GM18868 (cell line): Measurements from ENCODE around the gene GAB2.
A peak's percentile ranks its signal among the peaks of the same experiment; 100 is the strongest.
"Not testable (repeated sequence)": the region's sequence is repeated elsewhere in the genome, so short reads cannot be mapped to it uniquely, and the experiment has no call there.

Experiments
- ATAC-seq: cut with Tn5 transposase; IDR thresholded peaks from one replicate; pipeline ENCODE4 v1.9.1; 2021; ENCODE audit warnings: mild to moderate bottlenecking, moderate library complexity; ENCODE audit not compliant: unreplicated experiment

GAB2 gene

DNA sequence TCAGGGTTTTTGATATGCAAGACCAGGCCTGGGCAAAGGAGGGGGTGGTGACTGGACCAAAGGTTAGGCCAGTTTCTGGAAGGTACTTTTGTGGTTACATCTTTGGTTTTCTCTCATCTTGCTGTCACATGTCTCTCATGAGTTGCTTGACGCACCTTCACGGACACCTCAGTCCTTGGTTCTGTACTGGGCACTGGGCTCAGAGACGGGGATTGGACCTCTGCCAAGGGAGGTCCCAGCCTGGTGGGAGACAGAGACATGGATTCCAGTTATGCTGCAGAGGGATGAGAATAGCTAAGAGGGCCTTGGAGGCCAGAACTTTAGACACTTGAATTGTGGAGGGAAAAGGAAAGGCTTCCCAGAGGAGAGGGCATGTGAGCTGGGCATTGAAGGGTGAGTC lies 227.2 kb downstream of the GAB2 start:
- no peak for ATAC-seq

DNA sequence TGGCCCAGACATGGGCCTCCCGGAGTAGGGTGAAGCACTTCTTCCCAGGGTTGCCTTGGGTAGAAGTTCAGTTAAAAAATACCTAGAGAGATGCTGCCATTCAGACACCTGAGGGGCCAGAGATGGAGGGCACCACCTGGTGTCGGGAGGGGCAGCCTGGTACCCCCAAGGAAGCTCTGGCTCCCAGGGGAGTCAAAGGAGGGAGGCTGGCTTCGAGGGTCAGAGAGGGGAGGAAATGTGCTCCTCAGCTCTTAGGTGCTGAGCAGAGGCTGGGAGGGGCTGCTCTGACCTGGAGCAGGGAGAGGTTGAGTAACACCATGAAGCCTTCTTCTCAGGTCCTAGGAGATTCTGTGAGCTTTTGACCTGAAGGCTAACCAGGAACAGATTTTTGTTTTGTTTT lies 227.8 kb downstream of the GAB2 start:
- no peak for ATAC-seq

DNA sequence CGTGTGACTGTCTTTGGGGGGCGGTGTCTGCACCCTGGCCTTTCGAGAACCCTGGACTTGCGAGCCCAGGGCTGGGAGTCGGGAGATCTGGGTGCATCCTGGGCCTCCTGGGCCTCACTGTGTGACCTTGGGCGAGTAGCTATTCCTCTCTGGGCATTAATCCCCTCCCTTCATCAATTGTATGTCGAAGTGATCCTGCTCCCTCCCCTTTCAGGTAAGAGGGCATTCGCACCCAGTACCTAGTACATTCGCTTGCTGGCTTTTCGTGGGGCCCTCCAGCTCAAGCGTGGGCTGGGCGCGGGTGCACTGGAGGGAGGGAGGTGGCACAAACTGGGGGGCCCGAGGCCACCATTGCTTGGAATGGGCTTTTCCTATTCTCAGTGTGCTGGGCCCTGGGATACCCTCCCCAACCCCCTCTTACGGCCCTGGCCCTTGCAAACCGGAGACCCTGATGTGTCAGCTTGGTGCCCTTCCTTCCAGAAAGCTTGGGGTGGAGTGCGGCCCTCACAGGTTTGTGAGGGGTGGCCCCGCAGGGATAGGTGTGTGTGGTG lies 228.4 kb downstream of the GAB2 start:
- ATAC-seq: no peak

DNA sequence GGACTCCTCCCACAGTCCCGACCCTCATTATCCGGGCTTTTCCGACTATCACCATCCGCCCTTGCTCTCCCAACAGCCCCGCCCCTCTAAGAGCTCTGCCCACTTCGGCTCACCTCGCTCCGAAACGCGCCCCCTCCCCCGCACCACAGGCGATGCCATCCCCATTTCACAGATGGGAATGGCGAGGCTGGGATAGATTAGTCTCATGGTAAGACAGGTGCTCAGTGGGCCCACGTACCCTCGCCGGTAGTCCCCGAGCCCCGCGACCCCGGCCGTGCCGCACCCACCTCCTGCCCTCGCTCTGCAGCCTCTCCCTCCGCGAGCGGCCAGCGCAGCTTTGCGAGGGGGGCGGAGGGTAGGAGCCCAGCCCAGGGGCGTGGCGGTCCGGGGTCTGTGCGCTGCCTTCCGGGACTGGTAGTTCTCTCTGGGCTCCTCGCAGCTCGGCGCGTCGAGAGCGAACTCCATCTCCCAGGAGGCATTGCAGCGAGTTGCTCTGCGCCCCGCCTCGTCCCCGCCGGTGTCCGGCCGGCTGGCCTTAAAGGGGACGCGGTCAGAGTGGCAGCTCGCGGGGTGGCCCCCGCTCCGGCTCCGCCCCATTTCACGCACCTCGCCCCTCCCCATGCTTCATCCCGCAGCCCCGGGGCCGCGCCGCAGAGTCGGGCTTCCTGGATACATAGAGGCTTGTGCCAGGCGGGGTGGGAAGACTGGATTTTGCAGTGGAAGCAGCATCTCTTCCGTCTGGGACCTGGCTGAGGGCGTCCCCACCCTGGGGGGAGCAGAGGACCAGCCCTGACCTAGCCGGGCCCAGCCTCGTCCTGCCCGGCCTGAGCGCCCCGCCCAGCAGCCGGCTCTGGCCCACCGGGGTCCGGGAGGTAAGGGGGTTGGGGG lies 229.1 kb downstream of the GAB2 start, which contains the start of the genes KCTD21 and USP35:
Gene KCTD21, minus strand, starts transcription at position 341 of the 888 bp plus-strand sequence. CDS start 14,072 bp downstream, outside the sequence.
Gene USP35, plus strand, starts transcription at position 634 of the 888 bp plus-strand sequence. CDS start 7,327 bp downstream, outside the sequence.
- ATAC-seq: peak; percentile 95

DNA sequence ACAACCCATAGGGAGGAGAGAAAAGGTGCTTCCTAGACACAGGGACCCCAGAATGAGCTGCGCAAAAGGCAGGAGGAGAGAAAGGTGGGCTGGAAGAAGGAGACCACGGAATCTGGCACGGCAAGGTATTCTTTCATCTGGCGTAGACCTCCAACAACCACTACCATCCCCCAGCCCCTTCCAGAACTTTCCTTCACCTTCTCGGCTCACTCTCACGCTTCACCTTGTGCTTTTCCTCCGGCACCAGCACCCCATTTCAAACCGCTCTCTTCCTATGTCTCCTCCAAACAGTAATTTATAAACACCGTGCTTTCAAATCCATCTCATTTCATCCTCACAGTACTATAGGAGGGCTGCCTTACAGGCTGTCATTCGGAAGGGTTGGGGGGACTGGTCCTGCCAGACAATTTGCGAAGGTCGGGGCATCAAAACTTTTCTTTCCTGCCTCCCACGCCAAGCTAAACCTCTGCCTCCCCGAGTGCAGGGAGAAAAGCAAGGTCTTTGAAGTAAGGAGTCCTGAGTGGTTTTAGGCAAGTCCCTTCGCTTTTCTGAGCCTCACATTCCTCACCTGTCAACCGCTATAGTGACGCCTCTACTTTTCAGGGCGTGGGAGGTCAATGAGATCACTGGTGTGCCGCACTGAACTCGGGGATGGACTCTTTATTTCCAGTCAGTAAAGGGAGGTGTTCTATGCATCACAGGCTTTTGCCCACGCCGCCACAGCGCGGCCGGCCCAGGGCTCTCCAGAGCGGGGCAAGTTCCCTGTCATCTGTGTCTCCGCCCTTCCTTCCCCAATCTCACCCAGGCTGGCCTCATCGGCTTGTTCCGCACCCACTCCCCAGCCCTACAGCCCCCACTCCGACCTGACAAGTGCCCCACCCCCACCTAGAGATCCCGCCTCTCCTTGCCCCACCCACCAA lies 230.0 kb downstream of the GAB2 start:
- peak; percentile 13 for ATAC-seq

DNA sequence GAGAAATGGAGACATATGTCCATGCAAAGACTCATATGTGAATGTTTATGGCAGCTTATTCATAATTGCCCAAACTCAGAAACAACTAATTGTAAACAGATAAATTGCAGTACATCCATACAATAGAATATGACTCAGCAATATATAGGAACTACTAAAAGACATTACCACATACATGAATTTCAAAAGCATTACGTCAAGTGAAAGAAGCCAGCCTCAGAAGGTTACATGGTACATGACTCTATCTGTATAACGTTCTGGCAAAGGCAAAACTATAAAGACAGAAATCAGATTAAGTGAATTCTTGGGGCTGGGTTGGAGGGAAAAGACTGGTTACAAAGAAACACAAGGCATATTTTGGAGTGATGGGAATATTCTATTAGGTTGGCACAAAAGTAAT lies 236.4 kb downstream of the GAB2 start:
- no peak for ATAC-seq

DNA sequence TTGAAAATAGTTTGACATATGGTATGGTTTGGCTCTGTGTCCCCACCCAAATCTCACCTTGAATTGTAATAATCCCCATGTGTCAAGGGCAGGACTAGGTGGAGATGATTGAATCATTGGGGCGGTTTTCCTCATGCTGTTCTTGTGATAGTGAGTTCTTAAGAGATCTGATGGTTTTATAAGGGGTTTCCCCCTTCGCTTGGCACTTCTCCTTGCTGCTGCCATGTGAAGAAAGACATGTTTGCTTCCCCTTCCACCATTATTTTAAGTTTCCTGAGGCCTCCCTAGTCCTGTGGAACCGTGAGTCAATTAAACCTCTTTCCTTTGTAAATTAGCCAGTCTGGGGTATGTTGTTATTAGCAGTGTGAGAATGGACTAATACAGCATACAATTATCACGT lies 236.9 kb downstream of the GAB2 start:
- no peak for ATAC-seq

DNA sequence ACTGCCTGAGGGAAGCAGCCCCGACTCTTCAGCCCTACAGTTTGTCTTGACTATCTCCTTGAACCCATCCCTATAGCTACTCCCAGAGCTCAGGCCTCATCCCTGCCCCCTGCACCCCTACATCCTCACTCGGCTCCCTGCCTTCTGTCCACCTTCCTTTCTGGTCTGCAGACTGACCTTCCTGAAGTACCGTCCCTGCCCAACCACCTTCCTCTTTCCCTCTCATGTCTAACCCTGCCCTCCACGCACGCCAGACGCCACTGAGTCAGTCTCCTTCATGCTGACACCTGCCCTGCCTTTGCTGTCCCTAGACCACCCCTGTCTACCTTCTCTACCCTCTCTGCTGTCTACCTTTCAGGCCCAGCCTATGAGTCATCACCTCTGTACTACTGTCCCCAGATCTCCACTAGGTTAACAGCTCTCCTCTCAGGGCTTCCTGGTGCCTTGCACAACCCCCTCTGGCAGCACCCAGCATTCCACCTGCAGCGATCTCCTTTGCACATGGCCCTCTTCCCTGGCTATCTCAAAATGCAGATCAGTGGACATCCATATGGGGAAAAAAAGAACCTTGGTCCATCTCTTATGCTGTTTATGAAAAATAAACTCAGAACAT lies 238.1 kb downstream of the GAB2 start:
- ATAC-seq: no peak

DNA sequence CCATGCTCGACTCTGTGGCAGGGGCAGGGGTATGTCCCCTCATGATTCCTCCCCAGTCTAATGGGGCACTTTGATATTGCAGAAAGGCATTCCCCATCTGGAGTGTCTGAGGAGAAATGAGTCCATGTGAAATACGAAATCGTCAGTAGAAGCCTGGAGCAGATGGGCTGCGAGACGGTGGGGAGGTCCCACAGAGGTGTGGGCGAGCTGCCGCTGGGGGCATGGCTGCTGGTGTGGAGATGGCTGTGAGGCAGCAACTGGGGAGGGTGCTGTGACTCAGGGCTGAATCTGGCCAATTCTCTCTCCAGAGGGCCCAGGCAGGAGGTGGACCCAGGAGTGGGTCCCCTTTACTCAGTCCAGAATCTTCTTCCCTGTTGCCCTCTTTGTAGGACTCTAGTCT lies 240.4 kb downstream of the GAB2 start:
- ATAC-seq: no peak

DNA sequence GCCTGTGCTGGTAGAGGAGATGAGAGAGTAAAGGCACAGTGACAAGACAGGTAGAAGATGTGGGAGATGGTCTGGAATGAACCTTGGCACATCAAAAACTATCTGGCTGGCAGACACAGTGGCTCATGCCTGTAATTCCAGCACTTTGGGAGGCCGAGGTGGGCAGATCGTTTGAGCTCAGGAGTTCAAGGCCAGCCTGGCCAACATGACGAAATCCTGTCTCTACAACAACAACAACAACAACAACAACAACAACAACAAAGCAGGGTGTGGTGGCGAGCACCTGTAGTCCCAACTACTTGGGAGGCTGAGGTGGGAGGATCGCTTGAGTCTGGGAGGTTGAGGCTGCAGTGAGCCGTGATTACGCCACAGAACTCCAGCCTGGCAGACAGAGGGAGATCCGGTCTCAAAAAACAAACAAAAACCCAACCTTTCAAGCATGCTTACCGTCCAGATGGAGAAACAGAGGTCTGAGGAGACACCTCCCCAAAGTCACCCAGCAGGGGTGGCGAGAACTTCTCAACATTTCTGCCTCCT lies 240.9 kb downstream of the GAB2 start:
- no peak for ATAC-seq

DNA sequence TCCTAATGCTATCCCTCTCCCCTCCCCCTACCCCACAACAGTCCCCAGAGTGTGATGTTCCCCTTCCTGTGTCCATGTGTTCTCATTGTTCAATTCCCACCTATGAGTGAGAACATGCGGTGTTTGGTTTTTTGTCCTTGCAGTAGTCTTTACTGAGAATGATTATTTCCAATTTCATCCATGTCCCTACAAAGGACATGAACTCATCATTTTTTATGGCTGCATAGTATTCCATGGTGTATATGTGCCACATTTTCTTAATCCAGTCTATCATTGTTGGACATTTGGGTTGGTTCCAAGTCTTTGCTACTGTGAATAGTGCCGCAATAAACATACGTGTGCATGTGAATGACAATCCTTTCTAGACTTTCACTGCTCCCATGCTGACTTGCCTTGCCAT lies 241.8 kb downstream of the GAB2 start:
- not testable (repeated sequence) for ATAC-seq

DNA sequence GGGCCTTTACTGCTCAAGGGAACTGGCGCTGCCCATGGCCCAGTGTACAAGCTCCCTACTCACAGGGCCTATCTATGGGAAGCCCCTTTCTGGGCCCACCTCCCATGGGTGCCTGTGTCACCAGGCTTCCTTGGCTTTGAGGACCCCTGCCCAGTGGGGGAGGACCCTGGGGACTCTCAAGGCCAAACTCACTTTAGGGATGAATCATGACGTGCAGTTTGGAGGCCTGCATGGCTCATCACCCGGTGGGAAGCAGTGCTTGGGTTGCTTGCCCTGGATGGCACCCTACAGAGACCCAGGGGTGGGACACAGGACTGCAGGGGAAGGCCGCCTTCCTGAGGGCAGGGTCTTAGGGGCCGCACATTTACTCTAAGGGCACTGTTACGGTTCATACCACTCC lies 245.7 kb downstream of the GAB2 start:
- ATAC-seq: no peak

DNA sequence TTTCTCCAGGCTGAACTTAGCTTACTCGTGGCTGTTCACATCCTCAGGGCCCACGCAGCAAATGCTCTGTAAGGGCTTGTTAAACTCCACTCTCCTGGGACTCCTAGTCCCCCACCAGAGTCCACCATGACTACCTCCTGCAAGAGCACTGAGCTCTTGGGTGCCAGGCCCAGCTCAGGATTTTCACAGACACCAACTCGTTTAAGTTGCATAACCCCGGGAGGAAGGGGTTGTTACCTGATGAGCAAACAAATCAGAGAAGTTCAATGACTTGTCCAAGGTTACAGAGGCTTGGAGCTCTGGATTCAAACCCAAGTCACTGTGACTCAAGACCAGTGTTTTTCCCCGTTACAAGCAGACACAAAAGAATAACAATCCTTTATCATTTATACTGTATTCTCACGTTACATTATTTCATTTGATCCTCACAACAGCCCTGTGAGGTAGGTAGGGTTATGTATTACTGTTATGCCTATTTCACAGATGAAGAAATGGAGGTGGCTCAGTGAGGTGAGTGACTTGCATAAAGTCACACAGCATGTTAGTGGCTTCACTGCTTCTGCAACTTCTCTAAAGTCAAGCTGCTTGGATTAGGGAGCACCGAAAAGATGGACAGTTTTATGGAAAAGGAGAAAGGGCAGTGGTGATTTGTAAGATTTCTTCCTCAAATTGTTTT lies 246.6 kb downstream of the GAB2 start:
- ATAC-seq: no peak

DNA sequence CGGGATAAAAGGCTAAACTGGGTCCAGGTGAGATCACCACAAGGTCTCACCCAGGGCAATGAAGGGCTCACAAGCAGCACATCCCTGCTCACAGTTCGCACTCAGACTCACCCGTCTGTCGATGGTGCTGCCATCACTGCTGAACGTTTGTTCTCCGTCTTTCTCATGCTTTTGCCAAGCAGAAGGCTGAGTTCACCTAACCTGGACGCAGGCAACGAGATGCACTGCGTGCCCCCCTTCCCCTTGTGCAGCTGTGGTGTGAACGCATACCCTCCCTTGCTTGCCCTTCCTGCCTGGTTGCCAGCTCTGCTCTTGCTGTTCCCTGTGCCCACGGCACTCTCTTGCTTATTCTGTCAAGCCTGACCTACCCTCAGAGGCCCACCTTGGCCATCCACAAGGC lies 247.2 kb downstream of the GAB2 start:
- no peak for ATAC-seq

DNA sequence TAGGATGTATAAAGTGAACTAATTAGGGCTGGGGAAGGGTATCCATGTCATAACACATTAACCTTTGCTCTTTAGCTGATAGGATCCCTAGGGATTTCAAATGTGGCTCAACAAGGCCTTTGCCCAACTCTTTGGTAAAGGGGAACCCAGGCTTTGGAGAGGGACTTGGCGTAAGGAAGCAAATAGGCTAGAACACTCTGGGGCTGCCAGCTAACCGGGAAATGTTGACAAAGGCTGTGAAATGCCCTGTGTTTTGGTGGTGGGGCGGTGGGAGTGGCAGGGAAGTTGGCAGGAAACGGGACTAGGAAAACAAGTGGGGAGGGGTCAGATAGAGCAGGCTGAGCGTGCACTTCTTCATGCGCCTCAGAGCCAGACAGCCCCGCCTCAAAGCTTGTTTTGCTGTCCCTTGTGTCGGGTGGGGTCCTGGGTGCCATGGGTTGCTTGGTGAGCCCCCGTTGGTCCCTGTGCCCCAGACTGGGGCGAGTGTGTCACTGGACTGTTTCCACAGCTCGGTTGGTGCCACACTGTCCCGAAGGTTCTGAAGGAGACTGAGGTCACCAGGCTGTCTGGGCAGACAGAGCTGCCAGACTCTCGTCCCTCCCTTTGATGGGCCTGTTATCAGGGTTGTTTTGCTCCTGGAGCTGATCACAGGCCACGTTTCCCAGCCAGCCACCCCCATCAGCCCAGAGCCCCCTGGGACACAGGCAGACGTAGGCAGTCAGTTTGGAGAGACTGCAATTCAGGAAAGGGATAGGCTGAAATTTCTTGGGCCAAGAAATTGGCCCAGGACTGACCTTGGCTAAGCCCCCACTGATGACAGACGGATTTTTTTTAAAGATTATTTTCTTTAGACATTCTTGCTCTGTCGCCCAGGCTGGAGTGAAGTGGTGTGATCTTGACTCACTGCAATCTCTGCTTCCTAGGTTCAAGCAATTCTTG lies 248.8 kb downstream of the GAB2 start:
- no peak for ATAC-seq

DNA sequence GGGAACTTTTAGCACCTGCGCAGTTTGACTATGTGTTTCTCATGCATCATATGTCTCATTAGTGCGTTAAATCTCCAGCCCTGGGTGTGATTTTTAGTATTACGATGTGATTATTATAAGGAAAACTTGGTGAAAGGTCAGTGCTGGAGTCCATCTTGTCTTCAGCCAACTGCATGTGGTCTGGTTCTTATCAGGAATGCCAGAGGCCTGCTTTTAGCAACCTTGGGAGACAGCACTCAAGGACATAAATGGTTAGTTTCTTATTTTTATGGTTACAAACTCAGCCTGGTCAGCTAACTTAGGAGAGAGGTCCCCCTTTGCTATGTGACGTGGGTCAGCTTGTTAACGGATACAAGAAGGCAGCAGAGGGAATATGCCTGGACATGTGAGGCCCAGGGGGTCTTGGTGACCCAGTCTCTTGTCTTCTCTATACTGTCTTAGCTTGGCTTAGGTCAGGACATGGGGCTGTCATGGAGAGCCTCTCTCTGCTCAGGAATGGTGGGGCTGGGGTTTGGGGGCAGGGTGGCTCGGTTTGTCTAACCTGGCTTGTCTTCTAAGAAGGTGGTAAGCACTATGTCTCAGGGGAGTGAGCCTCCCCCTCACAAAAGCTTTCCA lies 250.7 kb downstream of the GAB2 start:
- ATAC-seq: no peak
